ENCODE measurements around the gene CIBAR2. TPM values are rescaled to one million over a fixed set of nuclear protein-coding genes. Genes with fewer than 3 reads are reported as not detected.

Gene CIBAR2
- total and polyA plus RNA-seq, 2 donors (not counting 1 experiment from before 2014, with no cell fraction given): not detected

- H3K79me2 ChIP-seq (ENCODE audit: control insufficient read depth, insufficient read depth, low read length): no peaks in the 10 kb centered on the region
Observed at GRCh38 chr16:85104147-85104546, 8.1 kb downstream of the CIBAR2 start.

DNA sequence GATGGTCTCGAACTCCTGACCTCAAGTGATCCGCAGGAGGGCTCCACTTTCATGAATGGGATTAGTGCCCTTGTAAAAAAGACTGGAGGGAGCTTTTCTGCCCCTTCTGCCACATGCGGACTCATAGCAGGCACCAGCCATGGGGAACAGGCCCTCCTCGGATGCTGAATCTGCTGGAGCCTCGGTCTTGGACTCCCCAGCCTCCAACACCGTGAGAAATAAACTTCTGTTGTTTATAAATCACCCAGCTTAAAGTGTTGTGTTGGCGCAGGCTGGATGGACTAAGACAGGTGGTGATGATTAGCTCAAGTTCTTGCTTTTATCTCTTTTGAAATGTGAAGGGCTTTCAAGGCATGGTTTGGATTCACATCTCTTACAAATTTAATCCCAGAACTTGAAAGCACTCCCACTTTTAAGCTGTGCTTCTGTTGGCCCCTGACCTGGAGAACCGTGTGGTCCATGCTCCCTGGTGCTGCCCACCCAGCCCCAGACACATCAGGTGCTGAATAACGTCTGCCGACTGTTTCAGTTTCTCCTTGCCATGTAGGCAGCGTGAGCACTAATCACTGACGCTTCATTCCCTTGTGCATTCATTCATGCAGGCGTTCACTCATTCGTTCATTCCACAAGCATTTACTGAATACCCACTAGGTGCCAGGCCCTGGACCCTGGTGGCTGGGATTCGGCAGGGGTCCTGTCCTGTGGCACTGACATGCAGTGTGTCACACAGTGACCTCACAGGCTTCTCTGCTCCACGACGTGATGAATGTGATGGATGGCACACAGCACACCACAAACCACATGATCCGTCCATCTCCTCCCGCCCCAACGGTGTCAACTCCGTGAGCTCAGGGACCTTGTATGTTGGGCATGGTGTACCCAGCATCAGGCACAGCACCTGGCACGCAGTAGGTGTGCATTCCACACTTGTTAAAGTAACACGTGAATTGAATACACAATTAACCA lies 8.9 kb downstream of the CIBAR2 start:
- Histone ChIP-seq H3K9ac (ENCODE audit: insufficient read depth, low read length) (no peak overlapping the region), H3K4me3 (replicated peaks in 1 of 4; ENCODE audit: control extremely low read depth in 1 of 4, insufficient read depth in 1 of 4, low read depth in 3 of 4, low read length in 4 of 4) (no peak overlapping the region), H3K4me2 (ENCODE audit: extremely low read depth, insufficient read depth, low read length) (no peak overlapping the region), H3K79me2 (ENCODE audit: control insufficient read depth, insufficient read depth, low read length) (no peaks in the 10 kb centered on the region), H3K36me3 (ENCODE audit: control insufficient read depth, insufficient read depth, low read length) (no peaks in the 10 kb centered on the region), H3K27ac (ENCODE audit: insufficient read depth, low read length) (no peak overlapping the region), H4K20me1 (ENCODE audit: control insufficient read depth, extremely low read depth, insufficient read depth, low read length) (no peaks in the 10 kb centered on the region), H3K4me1 (ENCODE audit: control insufficient read depth, extremely low read depth, insufficient read depth, low read length) (no peaks in the 10 kb centered on the region), H2AFZ (ENCODE audit: low read length) (no peak overlapping the region), H3K27me3 (ENCODE audit: control insufficient read depth, insufficient read depth, low read length) (peaks cover 2% of the 10 kb centered on the region), H3K9me3 (ENCODE audit: control insufficient read depth, insufficient read depth, low read depth, low read length) (no peaks in the 10 kb centered on the region)
- TF ChIP-seq, protein P1, sequence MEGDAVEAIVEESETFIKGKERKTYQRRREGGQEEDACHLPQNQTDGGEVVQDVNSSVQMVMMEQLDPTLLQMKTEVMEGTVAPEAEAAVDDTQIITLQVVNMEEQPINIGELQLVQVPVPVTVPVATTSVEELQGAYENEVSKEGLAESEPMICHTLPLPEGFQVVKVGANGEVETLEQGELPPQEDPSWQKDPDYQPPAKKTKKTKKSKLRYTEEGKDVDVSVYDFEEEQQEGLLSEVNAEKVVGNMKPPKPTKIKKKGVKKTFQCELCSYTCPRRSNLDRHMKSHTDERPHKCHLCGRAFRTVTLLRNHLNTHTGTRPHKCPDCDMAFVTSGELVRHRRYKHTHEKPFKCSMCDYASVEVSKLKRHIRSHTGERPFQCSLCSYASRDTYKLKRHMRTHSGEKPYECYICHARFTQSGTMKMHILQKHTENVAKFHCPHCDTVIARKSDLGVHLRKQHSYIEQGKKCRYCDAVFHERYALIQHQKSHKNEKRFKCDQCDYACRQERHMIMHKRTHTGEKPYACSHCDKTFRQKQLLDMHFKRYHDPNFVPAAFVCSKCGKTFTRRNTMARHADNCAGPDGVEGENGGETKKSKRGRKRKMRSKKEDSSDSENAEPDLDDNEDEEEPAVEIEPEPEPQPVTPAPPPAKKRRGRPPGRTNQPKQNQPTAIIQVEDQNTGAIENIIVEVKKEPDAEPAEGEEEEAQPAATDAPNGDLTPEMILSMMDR (conservative IDR thresholded peaks at IDR 0.05 in 1 of 2, IDR thresholded peaks at IDR 0.05 in 1 of 2; ENCODE audit: low read depth in 1 of 2, low read length in 2 of 2): no peak
- no peak for TF ChIP-seq EZH2 (IDR thresholded peaks at IDR 0.05; ENCODE audit: low read length, missing control alignments)
- no peak for DNase-seq (ENCODE audit: low read depth in 2 of 2)

More at GRCh38 chr16:85104147-85104546, 8.1 kb downstream of the CIBAR2 start:
- no peak overlapping the region for H3K27ac ChIP-seq (ENCODE audit: insufficient read depth, low read length)
- no peak overlapping the region for H3K4me3 ChIP-seq (replicated peaks in 1 of 4; ENCODE audit: control extremely low read depth in 1 of 4, insufficient read depth in 1 of 4, low read depth in 3 of 4, low read length in 4 of 4)
- no peaks in the 10 kb centered on the region for H3K9me3 ChIP-seq (ENCODE audit: control insufficient read depth, insufficient read depth, low read depth, low read length)
- peaks cover 2% of the 10 kb centered on the region for H3K27me3 ChIP-seq (ENCODE audit: control insufficient read depth, insufficient read depth, low read length)
- H4K20me1 ChIP-seq (ENCODE audit: control insufficient read depth, extremely low read depth, insufficient read depth, low read length): no peaks in the 10 kb centered on the region
- no peaks in the 10 kb centered on the region for H3K36me3 ChIP-seq (ENCODE audit: control insufficient read depth, insufficient read depth, low read length)
- no peaks in the 10 kb centered on the region for H3K4me1 ChIP-seq (ENCODE audit: control insufficient read depth, extremely low read depth, insufficient read depth, low read length)
- no peak overlapping the region for H2AFZ ChIP-seq (ENCODE audit: low read length)
- no peak overlapping the region for H3K4me2 ChIP-seq (ENCODE audit: extremely low read depth, insufficient read depth, low read length)
- DNase-seq (ENCODE audit: low read depth in 2 of 2): no peak
- no peak for TF ChIP-seq EZH2 (IDR thresholded peaks at IDR 0.05; ENCODE audit: low read length, missing control alignments)
- TF ChIP-seq, protein P1 (conservative IDR thresholded peaks at IDR 0.05 in 1 of 2, IDR thresholded peaks at IDR 0.05 in 1 of 2; ENCODE audit: low read depth in 1 of 2, low read length in 2 of 2): peak in 1 of 2 donors; percentile 5
- no peak overlapping the region for H3K9ac ChIP-seq (ENCODE audit: insufficient read depth, low read length)

DNA sequence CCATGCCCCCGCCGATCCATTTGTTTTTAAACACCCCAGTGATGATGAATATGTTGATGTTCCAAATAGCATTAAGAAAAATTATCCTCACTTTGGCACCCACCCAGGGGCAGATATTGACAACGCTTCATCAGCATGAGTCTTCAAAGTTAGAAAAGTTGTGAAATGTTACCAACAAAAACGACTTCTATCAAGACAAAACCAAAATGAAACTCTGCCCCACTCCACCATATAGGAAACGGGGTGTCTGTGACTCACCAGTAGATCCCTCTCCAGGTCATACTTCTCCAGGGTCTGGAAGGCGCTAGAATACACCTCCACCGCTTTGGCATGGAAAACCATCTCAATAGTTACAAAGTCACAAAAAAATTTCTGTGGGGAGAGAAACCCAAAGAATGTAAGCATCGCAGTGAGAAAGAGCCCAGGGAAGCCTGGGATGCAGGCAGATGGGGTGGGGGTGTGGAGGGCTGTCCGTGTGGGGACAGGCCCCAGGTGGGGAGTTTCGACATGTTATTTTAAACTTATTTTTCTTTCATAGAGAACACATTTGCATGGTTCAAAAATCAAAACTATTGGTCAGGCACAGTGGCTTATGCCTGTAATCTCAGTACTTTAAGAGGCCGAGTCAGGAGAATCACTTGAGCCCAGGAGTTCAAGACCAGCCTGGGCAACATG lies 10.2 kb downstream of the CIBAR2 start:
- Histone ChIP-seq H3K27me3 (ENCODE audit: control insufficient read depth, insufficient read depth, low read length) (peaks cover 7% of the 10 kb centered on the region), H3K36me3 (ENCODE audit: control insufficient read depth, insufficient read depth, low read length) (no peaks in the 10 kb centered on the region), H3K27ac (ENCODE audit: insufficient read depth, low read length) (no peak overlapping the region), H3K4me3 (replicated peaks in 1 of 4; ENCODE audit: control extremely low read depth in 1 of 4, insufficient read depth in 1 of 4, low read depth in 3 of 4, low read length in 4 of 4) (no peak overlapping the region), H3K79me2 (ENCODE audit: control insufficient read depth, insufficient read depth, low read length) (no peaks in the 10 kb centered on the region), H3K9me3 (ENCODE audit: control insufficient read depth, insufficient read depth, low read depth, low read length) (no peaks in the 10 kb centered on the region), H3K4me2 (ENCODE audit: extremely low read depth, insufficient read depth, low read length) (no peak overlapping the region), H3K4me1 (ENCODE audit: control insufficient read depth, extremely low read depth, insufficient read depth, low read length) (no peaks in the 10 kb centered on the region), H3K9ac (ENCODE audit: insufficient read depth, low read length) (no peak overlapping the region), H4K20me1 (ENCODE audit: control insufficient read depth, extremely low read depth, insufficient read depth, low read length) (no peaks in the 10 kb centered on the region), H2AFZ (ENCODE audit: low read length) (no peak overlapping the region)
- TF ChIP-seq, protein P1 (conservative IDR thresholded peaks at IDR 0.05 in 1 of 2, IDR thresholded peaks at IDR 0.05 in 1 of 2; ENCODE audit: low read depth in 1 of 2, low read length in 2 of 2): no peak
- TF ChIP-seq EZH2 (IDR thresholded peaks at IDR 0.05; ENCODE audit: low read length, missing control alignments): no peak
- DNase-seq (ENCODE audit: low read depth in 2 of 2): peak in 1 of 2 donors; percentile 57

All from fibroblast of lung (primary cell).